PC-3 (cell line): Measurements from ENCODE around the gene HBE1.

ENCODE experiments used
- CTCF ChIP-seq: fragments of 300-600 bp; sonication (generic); conservative IDR thresholded peaks from 2 replicates; pipeline ENCODE4 v1.5.1; 2017; ENCODE audit warnings: antibody characterized with exemption, low read depth, mild to moderate bottlenecking, low read length
- EZH2phosphoT487 ChIP-seq: fragments of 300-600 bp; sonication (generic); IDR thresholded peaks from 2 replicates; pipeline ENCODE4 v1.6.1; 2018; ENCODE audit warnings: mild to moderate bottlenecking, antibody characterized with exemption, low read length, borderline replicate concordance

- TF ChIP-seq CTCF (no peak), EZH2phosphoT487 (no peak)
These were observed 11.9 kb upstream of the HBE1 start for GRCh38 chr11:5281596-5281995.
